H1 (cell line): Measurements from ENCODE around the gene TMEM63C. TPM values are rescaled to one million over a fixed set of nuclear protein-coding genes. Genes with fewer than 3 reads are reported as not detected.

Experiments
- CTCF ChIA-PET: fragments of 300-600 bp; sonication (Branson Sonifier 250); formaldehyde crosslinking; loops from one replicate; lab custom pipeline; 2021; ENCODE audit not compliant: partially characterized antibody; lab: Charles Lee
- POLR2A ChIA-PET: fragments of 300-600 bp; sonication (Branson Sonifier 250); formaldehyde crosslinking; loops from one replicate; lab custom pipeline; 2021; ENCODE audit warnings: inconsistent platforms; ENCODE audit not compliant: partially characterized antibody; lab: Charles Lee
- DNase-seq, 2 experiments: peaks; one replicate each; pipeline versions ENCODE4 v3.0.0 to v3.0.0-alpha.2; 2010 to 2022; ENCODE audit warnings: low spot score in 2 of 2, low read depth in 1 of 2, mixed read lengths in 1 of 2
- FAIRE-seq: peaks from 2 replicates; lab custom pipeline; 2011; peaks lifted over from hg19 to GRCh38; lab: Jason Lieb, UNC
- H2AFZ ChIP-seq: 2 replicates; pipeline ENCODE4 v1.8.1; 2012; ENCODE audit warnings: low read length, inconsistent platforms
- H2AK5ac ChIP-seq: 2 replicates; pipeline ENCODE4 v1.6.1; 2013; ENCODE audit warnings: low read depth, low read length
- H2BK120ac ChIP-seq: replicated peaks from 2 replicates; pipeline ENCODE3; 2013; ENCODE audit warnings: low read depth, low read length, inconsistent platforms
- H2BK12ac ChIP-seq: 2 replicates; pipeline ENCODE4 v1.6.1; 2013; ENCODE audit warnings: low read depth, low read length
- H2BK15ac ChIP-seq: 2 replicates; pipeline ENCODE4 v1.6.1; 2013; ENCODE audit warnings: low read length
- H2BK20ac ChIP-seq: 2 replicates; pipeline ENCODE4 v1.6.1; 2013; ENCODE audit warnings: low read length
- H2BK5ac ChIP-seq: 2 replicates; pipeline ENCODE4 v1.6.1; 2013; ENCODE audit warnings: low read depth, low read length
- H3K14ac ChIP-seq: 2 replicates; pipeline ENCODE4 v1.6.1; 2013; ENCODE audit warnings: inconsistent platforms; ENCODE audit not compliant: insufficient read length
- H3K18ac ChIP-seq: 2 replicates; pipeline ENCODE4 v1.6.1; 2013; ENCODE audit warnings: low read length; ENCODE audit errors: extremely low read depth
- H3K23ac ChIP-seq: 2 replicates; pipeline ENCODE4 v1.6.1; 2013; ENCODE audit warnings: inconsistent platforms; ENCODE audit not compliant: insufficient read length
- H3K23me2 ChIP-seq: 2 replicates; pipeline ENCODE4 v1.6.1; 2013; ENCODE audit warnings: low read depth, low read length
- H3K27ac ChIP-seq: 2 replicates; pipeline ENCODE4 v1.6.1; 2011; ENCODE audit warnings: low read depth, low read length, inconsistent platforms
- H3K27me3 ChIP-seq, 4 experiments: replicated peaks in 1 of 4; 1 replicate in 1 of 4; 2 replicates in 3 of 4; pipeline versions ENCODE4 v1.6.1 to v1.8.1; 2011 to 2013; ENCODE audit warnings: low read length in 3 of 4, mild to moderate bottlenecking in 3 of 4, inconsistent platforms in 2 of 4, mixed read lengths in 2 of 4, moderate library complexity in 1 of 4; ENCODE audit not compliant: control insufficient read depth in 3 of 4, insufficient read depth in 3 of 4; ENCODE audit errors: extremely low read depth in 1 of 4
- H3K36me3 ChIP-seq, 4 experiments: 2 replicates each; pipeline versions ENCODE4 v1.6.1 to v1.8.1; 2011 to 2013; ENCODE audit warnings: mild to moderate bottlenecking in 4 of 4, low read length in 3 of 4, moderate library complexity in 2 of 4, control low read depth in 1 of 4, inconsistent platforms in 1 of 4; ENCODE audit not compliant: insufficient read depth in 4 of 4, control insufficient read depth in 2 of 4
- H3K4ac ChIP-seq: replicated peaks from 2 replicates; pipeline ENCODE3; 2013; ENCODE audit warnings: low read length, low read depth, mixed read lengths, inconsistent platforms; ENCODE audit not compliant: insufficient read length
- H3K4me1 ChIP-seq, 4 experiments: replicated peaks in 1 of 4; 1 replicate in 1 of 4; 2 replicates in 3 of 4; pipeline versions ENCODE4 v1.6.1 to v1.8.1; 2011 to 2013; ENCODE audit warnings: low read length in 3 of 4, inconsistent platforms in 2 of 4, mixed read lengths in 1 of 4; ENCODE audit not compliant: insufficient read depth in 4 of 4, control insufficient read depth in 3 of 4
- H3K4me2 ChIP-seq, 2 experiments: 2 replicates each; pipeline versions ENCODE4 v1.6.1 to v1.8.1; 2011 to 2013; ENCODE audit warnings: low read depth in 2 of 2, low read length in 2 of 2, control low read depth in 1 of 2, inconsistent platforms in 1 of 2, mild to moderate bottlenecking in 1 of 2; ENCODE audit not compliant: insufficient read depth in 1 of 2
- H3K4me3 ChIP-seq, 4 experiments: fragments of 200-600, 300-600 bp in 1 of 4; sonication (generic), shearing (Covaris generic), sonication (Bioruptor Twin) in 1 of 4; 2 replicates each; pipeline versions ENCODE4 v1.5.1 to v1.8.1; 2011 to 2016; ENCODE audit warnings: low read length in 4 of 4, low read depth in 3 of 4, control low read depth in 2 of 4, inconsistent platforms in 2 of 4, mild to moderate bottlenecking in 2 of 4, mixed read lengths in 1 of 4, moderate library complexity in 1 of 4; ENCODE audit not compliant: insufficient read depth in 2 of 4; ENCODE audit errors: extremely low read depth in 1 of 4
- H3K56ac ChIP-seq: replicated peaks from 2 replicates; pipeline ENCODE3; 2013; ENCODE audit warnings: low read depth, mild to moderate bottlenecking, mixed read lengths, low read length, inconsistent platforms; ENCODE audit not compliant: insufficient read length
- H3K79me1 ChIP-seq: 2 replicates; pipeline ENCODE4 v1.6.1; 2013; ENCODE audit warnings: low read depth, low read length, control low read depth
- H3K79me2 ChIP-seq, 2 experiments: 2 replicates each; pipeline versions ENCODE4 v1.6.1 to v1.8.1; 2012 to 2013; ENCODE audit warnings: low read length in 2 of 2, mild to moderate bottlenecking in 2 of 2, inconsistent platforms in 1 of 2; ENCODE audit not compliant: insufficient read depth in 2 of 2, control insufficient read depth in 1 of 2
- H3K9ac ChIP-seq, 4 experiments: replicated peaks in 1 of 4; 1 replicate in 1 of 4; 2 replicates in 3 of 4; pipeline versions ENCODE4 v1.6.1 to v1.8.1; 2011 to 2013; ENCODE audit warnings: low read depth in 3 of 4, low read length in 3 of 4, control low read depth in 2 of 4, mild to moderate bottlenecking in 2 of 4, moderate library complexity in 2 of 4, inconsistent platforms in 1 of 4; ENCODE audit errors: extremely low read depth in 1 of 4
- H3K9me3 ChIP-seq, 2 experiments: 2 replicates each; pipeline versions ENCODE4 v1.6.1 to v1.8.1; 2012 to 2013; ENCODE audit warnings: mild to moderate bottlenecking in 2 of 2, moderate library complexity in 2 of 2, control low read depth in 1 of 2, inconsistent platforms in 1 of 2, low read depth in 1 of 2, low read length in 1 of 2, mixed read lengths in 1 of 2; ENCODE audit not compliant: insufficient read depth in 2 of 2
- H4K20me1 ChIP-seq, 2 experiments: replicated peaks in 1 of 2; 2 replicates each; pipeline versions ENCODE3 to v1.8.1; 2011 to 2013; ENCODE audit warnings: inconsistent platforms in 2 of 2, low read length in 2 of 2, mild to moderate bottlenecking in 1 of 2; ENCODE audit not compliant: insufficient read depth in 2 of 2, control insufficient read depth in 1 of 2
- H4K5ac ChIP-seq: 2 replicates; pipeline ENCODE4 v1.6.1; 2013; ENCODE audit warnings: low read length, low read depth, mixed read lengths, inconsistent platforms; ENCODE audit not compliant: insufficient read length
- H4K8ac ChIP-seq: 2 replicates; pipeline ENCODE4 v1.8.0; 2013; ENCODE audit warnings: mild to moderate bottlenecking, moderate library complexity, low read length, inconsistent platforms; ENCODE audit not compliant: insufficient read depth; ENCODE audit errors: extremely low read depth
- H4K91ac ChIP-seq: replicated peaks from 2 replicates; pipeline ENCODE3; 2013; ENCODE audit warnings: low read length, mixed read lengths, inconsistent platforms; ENCODE audit not compliant: insufficient read length
- GTF2F1 ChIP-seq: IDR thresholded peaks from 2 replicates; pipeline ENCODE4 v1.6.1; 2012; ENCODE audit warnings: low read depth, low read length, improper control_type of control experiment, borderline replicate concordance
- KDM1A ChIP-seq: fragments of 200-600, 300-600 bp; sonication (generic); IDR thresholded peaks from 2 replicates; pipeline ENCODE4 v1.7.1; 2016; ENCODE audit warnings: mild to moderate bottlenecking, low read length, borderline replicate concordance
- TCF12 ChIP-seq: IDR thresholded peaks from 2 replicates; pipeline ENCODE4 v1.6.1; 2011; ENCODE audit warnings: low read depth, mild to moderate bottlenecking, low read length
- WGBS, 2 experiments: shearing (Covaris generic) in 1 of 2; methylation state at CpG; one replicate each; pipeline versions ENCODE4 v1.1.6 to v1.1.7; 2013 to 2015; ENCODE audit warnings: low lambda C conversion rate in 2 of 2, mixed read lengths in 2 of 2, inconsistent platforms in 1 of 2, low coverage in 1 of 2, missing lambda C conversion rate in 1 of 2; ENCODE audit not compliant: insufficient replicate concordance in 2 of 2, insufficient coverage in 1 of 2, insufficient read length in 1 of 2; ENCODE audit errors: extremely low coverage in 1 of 2, missing lambda C conversion rate in 1 of 2; 5-methylcytosine and 5-hydroxymethylcytosine counted together
- polyA plus RNA-seq, 7 experiments: library from polyadenylated mRNA; depleted of rRNA in 3 of 7; stranded (reverse) in 5 of 7; unstranded in 2 of 7; fragments of >200 nt in 5 of 7; fragments of 200-250 nt in 2 of 7; gene quantifications; 1 replicate in 5 of 7; 2 replicates in 1 of 7; 4 replicates in 1 of 7; pipeline versions ENCODE4 v1.2.1 to v1.2.3, GENCODE V29; 2011 to 2013; ENCODE audit warnings: missing spikeins in 2 of 7, mixed read lengths in 2 of 7
- total RNA-seq: library from RNA; stranded (reverse); fragmentation: NEBNext Ultra II Directional; extraction: Animal tissue kit (Norgen Biotek cat#: 25700); gene quantifications from 2 replicates; pipeline ENCODE4 v1.2.1, GENCODE V29; 2021

The TMEM63C gene
- total and polyA plus RNA-seq, 2 of the 8 experiments (the other 6 are each of a cell fraction or from before 2014, with no cell fraction given) = 3.0 to 7.6 TPM

GRCh38 chr14:77183896-77184295, 2.3 kb downstream of the TMEM63C start:
- H3K14ac ChIP-seq = no peak overlapping the region
- H3K4me1 ChIP-seq = peaks cover 3 to 14% (median 10%) of the 10 kb centered on the region in 4 experiments
- POLR2A ChIA-PET = interaction anchor here (0.7 to 1.6 kb wide), 3 partner anchors 9 to 42 kb away, joined by 3 to 5 read pairs (median 4); no protein-coding TSS in a partner anchor
- no peak overlapping the region for H2AK5ac ChIP-seq
- no peak overlapping the region for H2BK120ac ChIP-seq
- H3K23ac ChIP-seq = no peak overlapping the region
- FAIRE-seq = no peak
- no peak for TF ChIP-seq TCF12
- TF ChIP-seq GTF2F1 = no peak
- TF ChIP-seq KDM1A = no peak
- TF ChIP-seq, all 59 proteins: peak for 0
- Histone ChIP-seq H3K23me2 (peaks cover 6% of the 10 kb centered on the region; the same call in 1 of the 2 replicates), H3K79me1 (no peaks in the 10 kb centered on the region; the same call in 1 of the 2 replicates), H2BK15ac (no peak overlapping the region), H3K27me3 (peaks cover 0 to 3% (median 1%) of the 10 kb centered on the region in 4 experiments; a peak in 3 of 7 replicates), H3K79me2 (no peaks in the 10 kb centered on the region), H3K4ac (no peak overlapping the region), H3K36me3 (no peaks in the 10 kb centered on the region), H3K9me3 (no peaks in the 10 kb centered on the region), H4K5ac (no peak overlapping the region), H3K4me3 (no peak overlapping the region), H4K91ac (no peak overlapping the region), H2AFZ (no peak overlapping the region), H2BK20ac (no peak overlapping the region), H3K18ac (no peak overlapping the region), H4K20me1 (no peaks in the 10 kb centered on the region), H3K9ac (no peak overlapping the region), H3K27ac (no peak overlapping the region), H4K8ac (no peak overlapping the region), H2BK5ac (no peak overlapping the region), H3K4me2 (no peak overlapping the region), H3K56ac (no peak overlapping the region), H2BK12ac (no peak overlapping the region)
- no peak for DNase-seq
- CTCF ChIA-PET = interaction anchor here (0.6 to 13.7 kb wide), 15 partner anchors 11 to 275 kb away, joined by 3 to 178 read pairs (median 4); partner anchors contain the start of gene ZDHHC22
- 83% methylated on average over 5 of the region's 5 CpGs; no CpG with 5 or more reads in 1 of the 2 experiments for WGBS, 2 experiments
